Measurements from ENCODE around the gene MAGEA2.
"Not testable (repeated sequence)": the region's sequence is repeated elsewhere in the genome, so short reads cannot be mapped to it uniquely, and the experiment has no call there.

DNA sequence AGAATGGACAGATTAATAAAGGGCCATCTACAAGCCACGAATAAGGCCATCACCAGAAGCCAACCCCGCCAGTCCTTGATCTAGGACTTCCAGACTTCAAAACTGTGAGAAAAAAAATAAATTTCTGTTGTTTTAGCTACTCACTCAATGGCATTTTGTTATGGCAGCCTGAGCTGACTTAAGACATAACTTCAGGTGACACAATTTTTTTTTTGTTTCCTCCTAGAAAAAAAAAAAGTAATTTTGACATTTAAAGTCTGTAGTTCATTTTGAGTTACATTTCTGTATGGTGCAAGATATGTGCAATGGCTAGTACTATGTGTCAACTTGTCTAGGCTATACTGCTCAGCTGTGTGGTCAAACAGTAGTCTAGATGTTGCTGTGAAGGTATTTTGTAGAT lies 5.3 kb upstream of the MAGEA2 start, which contains the start of gene CSAG3:
- not testable (repeated sequence) for TF ChIP-seq CTCF (IDR thresholded peaks at IDR 0.05; ENCODE audit: insufficient read depth, low read length, poor library complexity, severe bottlenecking); EZH2phosphoT487 (conservative IDR thresholded peaks at IDR 0.05; ENCODE audit: low read length)
